HG03457 (cell line): ENCODE results near the gene MKI67.

ENCODE experiments used
- ATAC-seq: cut with Tn5 transposase; IDR thresholded peaks from one replicate; pipeline ENCODE4 v1.9.1; 2021; ENCODE audit warnings: moderate number of reproducible peaks; ENCODE audit not compliant: unreplicated experiment

Gene MKI67

DNA sequence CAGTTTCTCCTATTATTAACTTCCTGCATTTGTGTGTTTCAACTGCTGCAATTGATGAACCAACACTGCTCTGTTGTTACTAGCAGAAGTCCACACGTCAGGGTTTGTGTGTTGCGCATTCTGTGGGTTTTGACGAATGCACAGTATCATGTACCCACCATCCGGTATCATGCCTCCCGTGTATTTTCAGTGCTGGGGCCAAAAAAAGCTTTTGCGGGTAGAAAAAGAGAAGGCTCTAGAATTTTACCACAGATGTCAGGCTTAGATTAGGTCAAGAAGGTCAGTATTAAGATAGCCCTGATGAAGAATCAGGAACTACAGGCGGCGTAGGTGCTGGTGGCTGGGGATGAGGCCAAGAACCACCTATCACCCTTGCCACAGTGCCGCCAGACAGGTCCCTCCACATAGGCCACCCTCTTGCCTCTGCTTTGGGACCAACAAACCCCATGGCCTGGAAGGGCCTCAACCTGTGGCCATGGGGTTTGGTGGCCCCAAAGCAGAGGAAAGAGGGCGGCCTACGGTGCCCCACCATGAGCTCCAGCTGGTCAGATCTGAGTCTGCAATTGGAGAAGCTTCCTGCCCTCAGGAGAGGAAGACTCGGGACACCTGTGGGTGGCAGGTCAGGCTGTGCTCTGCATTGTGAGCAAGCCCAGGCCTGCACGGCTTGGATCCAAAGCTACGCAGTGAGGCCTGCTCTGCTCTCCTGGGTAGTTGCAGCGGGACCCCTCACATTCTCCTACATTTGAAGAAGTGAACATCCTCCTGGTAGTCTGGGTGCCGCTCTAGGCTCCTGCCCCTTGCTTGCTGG is 71.9 kb downstream of the MKI67 start:
- ATAC-seq = no peak

DNA sequence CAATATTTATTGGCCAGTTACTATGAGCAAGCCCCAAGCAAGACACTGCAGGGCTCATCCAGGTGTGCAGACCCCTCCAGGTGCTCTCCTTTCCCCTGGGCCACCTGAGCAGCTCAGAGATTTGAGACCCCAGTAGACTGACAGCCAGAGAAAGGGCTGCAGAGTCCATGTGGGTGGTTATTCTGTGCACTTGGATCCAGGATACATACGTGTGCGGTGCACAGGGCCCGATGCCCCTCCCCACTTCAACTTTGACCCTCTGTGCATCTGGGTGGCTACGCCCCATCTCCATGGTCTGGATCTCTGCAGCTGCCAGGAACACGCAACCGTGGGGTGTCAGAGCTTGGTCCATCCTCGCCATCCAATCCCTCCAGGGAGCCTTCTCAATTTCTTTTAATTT is 72.9 kb downstream of the MKI67 start:
- no peak for ATAC-seq

DNA sequence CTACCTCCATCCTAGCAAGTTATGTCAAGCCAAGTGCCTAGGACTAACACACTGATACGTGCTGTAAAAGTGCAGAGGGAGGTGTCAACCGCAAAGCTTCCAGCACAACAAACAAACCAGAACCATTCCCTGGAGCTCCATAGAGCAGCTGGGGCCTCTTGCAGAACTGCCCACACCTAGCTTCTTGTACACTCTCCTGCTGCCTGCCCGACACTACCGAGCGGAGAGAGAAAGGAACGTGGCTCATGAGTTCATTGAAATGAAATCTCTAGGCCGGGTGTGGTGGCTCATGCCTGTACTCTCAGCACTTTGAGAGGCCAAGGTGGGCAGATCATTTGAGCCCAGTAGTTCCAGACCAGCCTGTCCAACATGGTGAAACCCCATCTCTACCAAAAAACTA is 73.5 kb downstream of the MKI67 start:
- no peak for ATAC-seq

DNA sequence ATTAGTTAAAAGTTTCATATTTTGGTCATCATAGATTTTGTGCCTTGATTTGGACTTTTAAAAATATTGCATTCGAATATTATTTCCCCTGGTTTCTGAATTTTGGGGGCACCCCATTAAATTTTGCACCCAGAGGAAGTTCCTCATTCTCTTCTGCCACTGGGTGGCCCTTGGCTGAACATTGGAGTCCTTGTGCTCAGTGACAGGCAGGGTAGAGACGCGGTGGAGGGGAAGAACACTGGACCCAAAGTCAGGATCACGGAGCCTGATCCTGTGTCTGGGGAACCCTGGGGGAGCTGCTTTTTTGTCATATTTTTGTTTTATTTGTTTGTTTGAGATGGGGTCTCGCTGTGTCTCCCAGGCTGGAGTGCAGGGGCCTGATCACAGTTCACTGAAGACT is 74.7 kb downstream of the MKI67 start:
- ATAC-seq = no peak

DNA sequence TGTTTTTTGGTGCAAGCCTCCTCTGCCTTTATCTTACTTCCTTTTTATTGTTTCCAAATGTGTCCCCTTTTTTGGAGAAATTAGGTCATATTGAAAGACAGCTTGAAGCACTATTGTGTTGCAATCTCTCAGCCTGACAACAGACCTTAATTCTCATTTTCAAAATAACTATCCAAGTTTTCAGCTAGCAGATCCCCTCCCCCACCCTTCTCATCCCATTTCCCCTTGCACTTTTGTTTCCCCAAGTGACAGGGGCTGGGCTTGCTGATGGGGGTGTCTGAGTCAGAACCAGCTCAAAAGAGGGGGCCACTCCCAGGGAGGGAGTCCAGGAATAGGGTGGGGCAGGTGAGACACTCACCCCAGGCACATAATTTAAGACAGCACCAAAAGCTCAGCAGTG is 75.3 kb downstream of the MKI67 start:
- no peak for ATAC-seq

DNA sequence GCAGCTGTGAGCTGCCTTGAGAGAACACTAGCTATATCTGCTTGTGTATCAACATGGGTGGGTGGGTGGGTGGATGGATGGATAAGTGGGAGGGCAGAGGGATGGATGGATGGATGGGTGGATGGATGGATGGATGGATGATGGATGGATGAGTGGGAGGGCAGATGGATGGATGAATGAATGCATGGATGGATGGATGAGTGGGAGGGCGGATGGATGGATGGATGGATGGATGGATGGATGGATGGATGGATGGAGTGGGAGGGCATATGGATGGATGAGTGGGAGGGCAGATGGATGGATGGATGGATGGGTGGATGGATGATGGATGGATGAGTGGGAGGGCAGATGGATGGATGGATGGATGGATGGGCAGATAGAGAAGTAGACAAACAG is 76.1 kb downstream of the MKI67 start:
- no peak for ATAC-seq

DNA sequence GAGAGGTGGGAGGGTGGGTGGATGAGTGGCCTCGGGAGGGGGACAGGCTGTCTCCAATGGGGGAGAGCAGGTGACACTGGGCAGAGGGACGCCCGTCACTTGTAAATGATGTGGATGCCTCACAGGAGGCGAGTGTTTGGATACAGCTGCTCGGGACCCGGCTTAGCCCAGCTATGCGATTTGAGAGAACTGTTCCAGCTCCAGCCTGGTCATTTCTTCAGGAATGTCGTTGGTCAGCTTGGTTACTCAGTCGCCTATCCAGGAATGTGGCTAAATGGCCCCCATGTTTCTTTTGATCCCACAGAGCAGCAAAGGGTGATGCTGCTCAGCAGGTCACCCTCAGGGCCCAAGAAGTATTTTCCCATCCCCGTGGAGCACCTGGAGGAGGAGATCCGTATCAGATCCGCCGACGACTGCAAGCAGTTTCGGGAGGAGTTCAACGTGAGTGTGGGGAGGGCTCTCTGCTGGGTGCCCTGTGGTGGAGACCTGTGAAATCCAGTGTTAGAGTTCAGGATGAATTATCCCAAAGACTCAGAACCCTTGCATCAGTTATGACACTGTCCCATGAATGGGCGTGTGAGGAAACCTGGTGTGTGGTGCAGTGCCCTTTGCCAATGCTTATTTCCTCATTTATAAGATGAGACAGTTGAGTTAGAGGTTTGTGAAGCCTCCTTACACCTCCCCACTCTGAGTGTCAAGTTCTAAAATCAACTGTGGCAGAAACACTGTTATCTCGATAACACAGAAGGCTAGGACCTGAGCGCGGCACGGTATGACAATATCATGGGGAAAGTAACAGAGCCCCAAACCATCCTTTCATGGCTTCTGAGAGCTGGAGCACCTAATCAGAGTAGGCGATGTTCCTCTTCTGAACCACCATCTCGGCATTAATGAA is 76.8 kb downstream of the MKI67 start:
- ATAC-seq = no peak

DNA sequence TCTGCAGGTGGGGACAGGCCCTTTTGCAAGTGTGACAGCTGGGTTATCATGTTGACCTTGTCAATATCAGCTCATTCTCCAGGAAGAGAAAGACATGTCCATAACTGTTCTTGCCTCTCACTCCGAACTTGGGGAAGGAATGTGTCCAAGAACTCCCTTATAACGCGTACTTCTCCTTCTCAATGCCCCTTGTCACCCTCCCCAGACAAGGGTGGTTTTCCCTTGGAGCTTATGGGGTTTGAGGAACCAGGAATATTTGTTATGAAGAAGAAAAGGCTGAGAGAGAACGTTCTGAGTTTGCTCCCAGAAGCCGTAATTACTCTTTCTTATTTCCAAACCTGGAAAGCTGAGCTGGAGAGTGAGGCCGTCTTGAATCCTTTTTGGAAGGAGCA is 77.4 kb downstream of the MKI67 start:
- ATAC-seq = no peak

DNA sequence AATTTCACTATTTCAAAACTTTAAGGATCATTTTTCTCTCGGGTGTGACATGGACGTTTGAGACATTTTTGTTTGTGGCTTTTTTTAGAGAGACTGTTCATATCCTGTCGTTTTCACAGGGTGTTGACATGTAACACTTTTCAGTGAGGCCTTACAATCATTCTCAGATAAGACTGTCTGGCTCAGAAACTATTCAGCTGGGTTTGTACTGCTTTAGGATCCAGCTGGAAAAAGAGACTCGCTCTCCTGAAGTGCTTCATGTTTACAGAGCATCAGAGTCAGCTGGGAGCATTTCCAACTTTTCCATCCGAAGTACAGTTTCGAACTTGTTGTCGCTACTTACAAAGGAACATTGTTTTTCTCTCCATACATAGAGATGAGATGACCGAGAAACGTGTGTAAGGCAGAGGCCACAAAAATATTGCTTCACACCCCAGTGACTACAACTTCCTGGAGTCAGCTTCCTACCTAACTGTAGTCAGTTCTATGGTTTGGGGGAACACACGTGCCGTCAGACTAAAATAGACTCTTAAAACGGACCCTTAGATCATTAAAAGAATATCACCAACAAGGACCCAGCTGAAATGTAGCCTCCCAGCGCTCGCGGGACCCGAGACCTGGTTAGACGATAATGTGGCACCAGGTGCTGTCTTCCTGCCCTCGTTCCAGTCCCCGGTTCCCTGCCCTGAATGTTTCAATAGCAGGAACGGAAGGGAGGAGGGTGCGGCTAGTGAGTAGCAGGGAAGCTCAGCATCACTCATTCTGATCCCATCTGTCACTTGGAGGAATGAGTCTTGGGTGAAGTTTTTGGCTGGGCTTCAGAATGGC is 78.0 kb downstream of the MKI67 start:
- peak; percentile 7 for ATAC-seq

DNA sequence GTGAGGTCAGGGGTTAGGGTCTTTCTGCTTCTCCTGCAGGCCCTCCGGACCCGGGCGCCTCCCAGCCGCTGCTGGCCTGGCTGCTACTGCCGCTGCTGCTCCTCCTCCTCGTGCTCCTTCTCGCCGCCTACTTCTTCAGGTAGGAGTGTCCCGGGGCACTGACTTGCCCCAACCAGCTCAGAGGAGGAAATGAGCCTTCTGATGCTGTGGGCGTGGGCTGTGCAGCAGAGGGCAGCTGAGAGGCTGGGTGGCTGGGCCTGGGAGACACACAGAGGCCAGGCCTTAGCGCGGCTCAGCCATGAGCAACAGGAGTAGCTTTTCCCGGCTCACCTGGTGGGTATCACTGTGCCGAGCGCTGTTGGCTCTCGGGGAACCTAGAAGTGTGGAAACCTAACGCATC is 78.9 kb downstream of the MKI67 start:
- peak; percentile 99 for ATAC-seq

DNA sequence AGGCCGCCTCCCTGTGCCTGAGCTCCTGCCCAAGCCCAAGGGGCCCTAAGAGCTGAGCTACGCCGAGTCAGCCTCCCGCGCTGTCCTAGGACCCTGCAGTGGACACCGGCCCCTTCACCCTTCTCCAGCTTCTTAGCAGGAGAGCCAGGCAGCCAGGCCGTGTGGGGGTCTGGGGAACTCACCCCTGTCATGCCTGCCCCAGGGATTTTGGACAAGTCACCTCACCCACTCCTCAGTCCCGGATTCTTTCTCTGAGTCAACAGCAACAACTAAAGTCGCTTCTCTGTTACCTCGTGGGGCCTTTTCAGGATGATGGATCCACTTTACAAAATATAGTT is 79.3 kb downstream of the MKI67 start:
- no peak for ATAC-seq
